ENCODE data around the gene CEACAM19. TPM values are rescaled to one million over a fixed set of nuclear protein-coding genes. Genes with fewer than 3 reads are reported as not detected.
A peak's percentile ranks its signal among the peaks of the same experiment; 100 is the strongest.
"Not testable (repeated sequence)": the region's sequence is repeated elsewhere in the genome, so short reads cannot be mapped to it uniquely, and the experiment has no call there.

The CEACAM19 gene
- total RNA-seq, 2 experiments from 2014 or later: 0.63 to 1.3 TPM

- no peak for DNase-seq
- CTCF ChIA-PET: interaction anchor here (0.9 to 2.7 kb wide), 2 partner anchors 11 to 12 kb away, joined by 3 to 11 read pairs; no protein-coding TSS in a partner anchor
Observed at GRCh38 chr19:44664976-44665375, 6.3 kb upstream of the CEACAM19 start.

GRCh38 chr19:44666852-44667556 is 4.3 kb upstream of the CEACAM19 start:
- Mint-ChIP-seq H3K4me1 (ENCODE audit: low read depth) (no peaks in the 10 kb centered on the region), H3K27ac (no peak overlapping the region), H3K9me3 (no peaks in the 10 kb centered on the region), H3K4me3 (no peak overlapping the region), H3K36me3 (ENCODE audit: low read depth) (no peaks in the 10 kb centered on the region), H3K27me3 (no peaks in the 10 kb centered on the region)
- intact Hi-C loops (cut with micrococcal nuclease): no loop called here
- ChIA-PET POLR2A (no interaction called here), CTCF (interaction anchor here (0.8 to 1.8 kb wide), 5 partner anchors 10 to 173 kb away, joined by 3 to 7 read pairs (median 3); no protein-coding TSS in a partner anchor)
- no peak for DNase-seq
- peak; percentile 38 for ATAC-seq
- no peak for TF ChIP-seq CTCF (IDR thresholded peaks at IDR 0.05)

More at GRCh38 chr19:44664976-44665375, 6.3 kb upstream of the CEACAM19 start:
- no peak for ATAC-seq
- Mint-ChIP-seq H3K4me3 (no peak overlapping the region), H3K27me3 (no peaks in the 10 kb centered on the region), H3K36me3 (ENCODE audit: low read depth) (no peaks in the 10 kb centered on the region), H3K4me1 (ENCODE audit: low read depth) (no peaks in the 10 kb centered on the region), H3K27ac (no peak overlapping the region), H3K9me3 (no peaks in the 10 kb centered on the region)
- intact Hi-C loops (cut with micrococcal nuclease): no loop called here
- TF ChIP-seq CTCF (IDR thresholded peaks at IDR 0.05): no peak
- POLR2A ChIA-PET: no interaction called here

- Mint-ChIP-seq H3K27me3 (no peaks in the 10 kb centered on the region), H3K9me3 (no peaks in the 10 kb centered on the region), H3K36me3 (ENCODE audit: low read depth) (no peaks in the 10 kb centered on the region), H3K4me3 (no peak overlapping the region), H3K4me1 (ENCODE audit: low read depth) (no peaks in the 10 kb centered on the region), H3K27ac (no peak overlapping the region)
- DNase-seq (no peak), ATAC-seq (peak; percentile 52)
- POLR2A ChIA-PET: no interaction called here
- intact Hi-C loops (cut with micrococcal nuclease): no loop called here
- CTCF ChIA-PET: interaction anchor here (0.6 to 1.0 kb wide), 2 partner anchors 11 to 12 kb away, joined by 3 read pairs; no protein-coding TSS in a partner anchor
- no peak for TF ChIP-seq CTCF (IDR thresholded peaks at IDR 0.05)
Observed at GRCh38 chr19:44668985-44669764, 2.1 kb upstream of the CEACAM19 start.

GRCh38 chr19:44670027-44670426 is 1.3 kb upstream of the CEACAM19 start:
- H3K4me1 Mint-ChIP-seq (ENCODE audit: low read depth); H3K27ac Mint-ChIP-seq; ATAC-seq; H3K27me3 Mint-ChIP-seq; intact Hi-C loops (cut with micrococcal nuclease); H3K4me3 Mint-ChIP-seq; CTCF ChIA-PET; H3K36me3 Mint-ChIP-seq (ENCODE audit: low read depth); DNase-seq; H3K9me3 Mint-ChIP-seq; POLR2A ChIA-PET: not testable (repeated sequence)

- no peaks in the 10 kb centered on the region for H3K4me1 Mint-ChIP-seq (ENCODE audit: low read depth)
- CTCF ChIA-PET: interaction anchor here (1.0 kb wide), 1 partner anchor 15 kb away, joined by 5 read pairs; no protein-coding TSS in a partner anchor
- no peaks in the 10 kb centered on the region for H3K27me3 Mint-ChIP-seq
- H3K36me3 Mint-ChIP-seq (ENCODE audit: low read depth): no peaks in the 10 kb centered on the region
- intact Hi-C loops (cut with micrococcal nuclease): no loop called here
- POLR2A ChIA-PET: no interaction called here
- no peak overlapping the region for H3K27ac Mint-ChIP-seq
- no peaks in the 10 kb centered on the region for H3K9me3 Mint-ChIP-seq
- no peak overlapping the region for H3K4me3 Mint-ChIP-seq
- TF ChIP-seq CTCF (IDR thresholded peaks at IDR 0.05): no peak
- DNase-seq (no peak), ATAC-seq (no peak)
Observed at GRCh38 chr19:44672226-44672625, 944 bp downstream of the CEACAM19 start.
